NCI-H2227 (cell line): Measurements from ENCODE around the gene SLC5A11.

Experiments
- DNase-seq: peaks from one replicate; lab custom pipeline; 2025; ENCODE audit not compliant: unreplicated experiment; lab: John Stamatoyannopoulos, UW

Gene SLC5A11

DNA sequence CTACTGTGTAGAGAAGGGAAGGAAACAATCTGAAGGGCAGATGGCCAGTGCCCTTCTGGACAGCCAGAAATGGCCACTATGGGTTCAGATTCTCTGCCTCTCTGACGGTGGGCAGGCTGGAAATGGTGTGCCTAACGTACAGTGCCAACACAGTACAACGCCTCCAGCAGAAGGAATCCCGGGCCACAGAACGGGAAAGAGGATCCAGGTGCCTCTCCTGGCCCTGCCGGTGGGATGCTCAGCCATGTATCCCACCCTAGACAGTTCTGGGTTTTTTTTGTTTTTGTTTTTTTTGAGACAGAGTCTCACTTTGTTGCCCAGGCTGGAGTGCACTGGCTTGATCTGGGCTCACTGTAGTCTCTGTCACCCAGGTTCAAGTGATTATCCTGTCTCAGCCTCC lies 71.5 kb downstream of the SLC5A11 start:
- no peak for DNase-seq

DNA sequence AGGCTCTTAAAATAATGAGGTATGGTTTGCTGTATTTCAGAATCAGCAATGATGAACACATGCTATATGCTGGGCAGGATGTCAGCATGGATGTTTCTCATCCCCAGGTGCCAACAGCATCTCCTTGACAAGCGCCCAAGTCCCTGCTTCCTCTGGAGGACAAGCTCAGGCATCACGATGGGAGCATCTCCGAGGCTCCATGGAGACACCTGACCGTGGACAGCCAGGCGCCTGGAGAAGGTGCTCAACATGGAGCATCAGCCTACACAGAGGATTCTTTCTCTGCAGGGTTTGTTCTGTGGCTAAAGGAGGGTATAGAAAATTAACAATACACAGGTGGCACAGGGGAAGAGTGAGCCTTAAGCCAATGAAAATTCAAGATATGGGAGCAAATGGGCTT lies 72.1 kb downstream of the SLC5A11 start:
- DNase-seq: no peak

DNA sequence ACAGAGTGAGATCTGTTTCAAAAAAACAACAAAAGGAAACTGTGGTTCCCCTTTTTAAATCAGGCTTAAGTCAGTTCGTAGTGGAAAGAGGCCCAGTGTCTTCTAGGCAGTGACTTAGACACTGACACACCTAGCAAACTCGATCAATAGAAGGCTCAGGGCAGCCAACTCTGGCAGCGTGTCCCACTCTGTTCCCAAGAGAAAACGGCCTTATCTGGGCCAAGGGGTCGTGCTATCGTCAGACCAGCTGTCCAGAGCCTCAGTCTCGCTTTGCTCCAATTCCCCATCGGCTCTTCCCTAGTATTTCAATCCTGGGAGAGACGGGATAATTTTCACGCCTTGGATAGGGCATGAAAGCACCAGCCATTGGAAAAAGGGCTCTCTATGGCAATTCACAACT lies 72.9 kb downstream of the SLC5A11 start:
- DNase-seq: no peak

DNA sequence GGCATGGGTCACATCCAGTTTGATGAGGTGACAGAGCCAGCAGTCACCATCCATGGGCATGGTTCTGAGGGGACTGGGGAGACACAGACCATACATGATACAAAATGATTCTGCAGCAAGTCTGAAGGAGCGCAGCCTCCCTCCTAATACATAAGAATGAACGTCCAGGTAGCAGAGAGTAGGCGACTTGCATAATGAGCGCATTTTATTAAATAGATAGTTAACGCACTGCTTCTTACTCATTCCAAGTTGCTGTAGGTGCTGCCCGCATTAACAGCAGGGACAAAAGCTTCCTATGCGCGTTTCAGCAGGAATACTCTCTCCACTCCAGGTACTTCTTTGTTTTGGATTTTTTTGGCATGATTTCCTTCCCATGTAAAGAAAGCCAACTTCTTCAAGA lies 73.8 kb downstream of the SLC5A11 start:
- no peak for DNase-seq

DNA sequence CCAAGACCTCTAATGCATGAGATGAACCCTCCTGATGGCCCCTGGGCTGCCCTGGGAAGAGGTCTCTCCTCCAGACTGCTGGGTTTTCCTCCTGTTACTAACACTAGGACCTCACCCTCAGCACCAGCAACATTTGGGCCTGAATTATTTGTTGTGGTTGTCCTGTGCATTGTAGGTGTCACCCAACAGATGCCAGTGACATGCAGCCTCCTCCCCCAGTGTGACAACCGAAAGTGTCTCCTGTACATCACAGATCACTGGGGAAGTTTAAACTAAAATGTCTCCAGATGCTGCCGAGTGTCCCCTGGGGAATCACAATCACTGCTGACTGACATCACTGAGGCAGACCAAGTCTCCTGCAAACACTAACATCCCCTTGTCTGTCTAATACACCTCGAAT lies 74.8 kb downstream of the SLC5A11 start:
- DNase-seq: no peak

DNA sequence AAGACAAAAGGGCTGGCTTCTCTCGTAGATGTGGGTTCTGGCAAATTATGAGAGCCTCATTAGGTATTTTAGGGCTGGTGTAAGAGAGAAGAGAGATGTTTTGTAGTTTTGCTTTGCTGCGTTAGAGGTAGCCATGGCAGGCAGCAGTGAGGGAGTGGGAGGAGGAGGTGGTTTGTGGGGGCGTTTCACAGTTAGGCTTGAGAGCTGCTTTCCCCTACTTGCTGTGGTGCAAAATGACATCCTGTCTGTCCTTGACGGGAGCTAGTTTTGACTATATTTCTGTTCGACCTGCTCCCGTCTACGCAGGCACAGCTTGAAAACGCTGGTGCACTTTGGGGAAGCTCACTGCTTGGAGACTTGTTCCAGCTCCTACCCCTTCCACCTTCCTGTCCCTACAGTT lies 75.5 kb downstream of the SLC5A11 start:
- no peak for DNase-seq

DNA sequence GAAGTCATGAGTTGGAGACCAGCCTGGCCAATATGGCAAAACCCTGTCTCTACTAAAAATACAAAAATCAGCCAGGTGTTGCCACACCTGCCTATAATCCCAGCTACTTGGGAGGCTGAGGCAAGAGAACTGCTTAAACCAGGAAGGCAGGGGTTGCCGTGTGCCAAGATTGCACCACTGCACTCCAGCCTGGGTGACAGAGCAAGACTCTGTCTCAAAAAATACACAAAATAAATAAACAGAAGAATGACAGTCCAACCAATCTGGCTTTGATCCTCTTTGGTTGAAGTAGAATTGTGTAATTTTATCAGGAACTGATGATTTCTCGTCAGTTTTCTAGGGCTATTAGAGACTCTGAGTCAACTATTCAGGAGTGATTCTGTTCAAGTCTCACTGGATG lies 79.4 kb downstream of the SLC5A11 start:
- no peak for DNase-seq

DNA sequence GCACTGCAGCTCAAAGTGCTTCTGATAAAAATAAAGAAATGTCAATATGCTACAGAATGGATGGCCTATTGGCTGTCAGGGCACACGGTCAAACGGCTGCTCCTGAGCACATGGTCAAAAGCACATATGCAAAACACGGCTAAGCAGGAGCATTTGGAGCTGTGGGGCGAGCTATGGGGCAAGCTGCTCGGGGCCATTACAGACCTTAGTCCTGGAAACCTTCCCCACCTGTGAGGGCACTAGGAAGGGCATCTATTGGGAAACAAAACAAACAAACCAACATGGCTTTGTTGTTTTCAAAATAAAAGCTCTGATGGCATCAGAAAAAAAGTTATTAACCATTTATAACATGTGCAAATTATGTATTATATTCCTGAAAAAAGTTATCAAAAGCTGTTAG lies 83.6 kb downstream of the SLC5A11 start:
- no peak for DNase-seq

DNA sequence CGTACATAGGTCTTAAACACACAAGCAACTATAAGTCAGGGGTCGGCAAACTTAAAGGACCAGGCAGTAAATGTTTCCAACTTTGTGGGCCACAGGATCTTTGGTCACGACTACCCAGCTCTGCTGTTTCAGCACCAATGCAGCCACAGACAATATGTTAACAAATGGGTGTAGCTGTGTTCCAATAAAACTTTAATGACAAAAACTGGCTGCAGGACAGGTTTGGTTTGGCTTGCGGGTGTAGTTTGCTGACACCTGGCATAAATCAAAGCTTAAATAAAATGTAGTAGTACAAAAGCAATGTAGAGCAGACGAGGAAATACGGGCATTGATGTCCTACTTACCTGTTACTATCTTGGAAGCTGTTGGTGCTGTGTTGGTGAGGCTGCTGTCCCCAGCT lies 84.7 kb downstream of the SLC5A11 start:
- no peak for DNase-seq

DNA sequence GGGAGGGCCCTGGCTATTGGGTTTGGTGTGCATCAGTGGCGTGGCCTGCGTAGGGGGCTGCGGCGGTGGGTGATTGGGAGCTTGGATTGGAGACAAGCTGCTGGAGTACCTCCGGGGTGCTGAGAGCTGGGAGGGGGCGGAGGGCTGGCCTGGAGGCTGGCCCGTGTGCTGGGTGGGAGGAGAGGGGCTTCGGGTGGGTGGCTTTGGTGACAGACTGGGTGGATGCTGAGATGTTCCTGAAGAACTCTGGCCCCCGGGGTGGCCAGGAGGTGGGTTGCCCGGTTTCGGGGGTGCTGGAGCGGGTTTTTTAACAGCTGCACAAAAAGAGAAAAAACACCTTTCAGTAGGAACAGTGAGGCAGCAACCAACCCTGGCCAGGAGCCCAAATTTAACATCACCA lies 85.3 kb downstream of the SLC5A11 start:
- no peak for DNase-seq

DNA sequence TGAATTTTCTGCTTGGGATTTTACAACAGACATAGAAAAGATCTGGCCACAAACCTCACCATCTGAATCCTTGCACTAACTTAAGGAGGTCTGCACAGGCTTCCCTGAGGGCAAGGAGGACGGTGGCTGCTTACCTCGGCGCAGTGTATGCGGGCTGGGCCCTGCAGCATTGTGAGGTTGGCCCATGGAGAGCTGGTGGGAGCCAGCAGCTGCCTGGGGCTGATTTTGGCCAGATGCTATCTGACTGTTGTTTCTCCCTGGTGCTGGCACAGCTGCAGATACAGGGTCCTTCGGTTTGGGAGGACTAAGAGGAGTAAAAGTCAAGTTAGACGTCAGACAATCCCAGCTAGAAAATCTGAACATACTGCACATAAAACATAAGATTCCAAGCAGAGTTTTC lies 89.6 kb downstream of the SLC5A11 start:
- DNase-seq: no peak

DNA sequence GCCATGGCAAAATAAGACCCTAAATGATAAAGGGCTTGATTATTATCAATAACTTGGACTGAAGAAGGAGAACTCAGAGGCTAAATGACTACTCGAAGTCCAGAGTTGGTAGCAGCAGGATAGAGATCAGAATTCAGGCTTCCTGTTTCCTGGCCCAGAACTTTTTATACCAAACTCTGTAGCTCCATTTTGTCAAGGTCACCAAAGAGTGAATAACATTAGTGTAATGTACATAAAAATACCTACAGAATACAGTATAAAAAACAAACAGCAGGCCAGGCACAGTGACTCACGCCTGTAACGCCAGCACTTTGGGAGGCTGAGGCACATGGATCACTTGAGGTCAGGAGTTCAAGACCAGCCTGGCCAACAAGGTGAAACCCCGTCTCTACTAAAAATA lies 90.4 kb downstream of the SLC5A11 start:
- DNase-seq: no peak

DNA sequence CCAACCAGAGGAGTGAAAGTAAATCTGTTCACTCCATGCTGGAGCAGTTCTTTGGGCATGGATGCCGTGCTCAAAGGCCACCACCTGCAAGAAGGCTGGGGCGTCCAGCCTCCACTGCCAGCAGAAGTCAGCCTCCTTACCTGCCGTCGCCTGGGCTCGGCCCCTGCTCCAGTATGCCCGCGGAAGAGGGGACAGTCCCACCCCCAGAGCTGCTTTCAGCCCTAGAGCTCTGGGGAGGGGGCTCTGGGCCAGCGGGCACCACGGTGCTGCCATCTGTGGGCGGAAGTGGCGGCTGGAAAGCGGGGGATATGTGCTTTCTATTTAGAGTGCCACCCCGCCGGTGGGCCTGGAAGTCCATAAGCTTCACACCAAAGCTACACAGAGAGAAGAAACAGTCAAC lies 93.5 kb downstream of the SLC5A11 start:
- DNase-seq: no peak

DNA sequence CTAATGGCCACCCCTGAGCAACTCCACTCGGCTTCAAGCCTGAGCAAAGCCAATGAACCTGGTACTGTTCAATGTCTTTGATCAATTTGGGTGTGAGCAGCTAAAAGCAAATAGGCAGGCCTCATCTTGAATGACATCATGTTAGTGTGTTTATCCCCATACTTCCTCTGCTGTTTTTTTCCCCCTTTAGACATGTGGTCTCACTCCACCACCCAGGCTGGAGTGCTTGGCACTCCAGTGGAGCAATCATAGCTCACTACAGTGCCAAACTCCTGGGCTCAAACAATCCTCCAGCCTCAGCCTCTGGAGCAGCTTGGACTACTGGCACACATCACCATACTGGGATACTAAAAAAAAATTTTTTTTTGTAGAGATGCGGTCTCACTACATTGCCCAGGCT lies 94.0 kb downstream of the SLC5A11 start:
- DNase-seq: no peak

DNA sequence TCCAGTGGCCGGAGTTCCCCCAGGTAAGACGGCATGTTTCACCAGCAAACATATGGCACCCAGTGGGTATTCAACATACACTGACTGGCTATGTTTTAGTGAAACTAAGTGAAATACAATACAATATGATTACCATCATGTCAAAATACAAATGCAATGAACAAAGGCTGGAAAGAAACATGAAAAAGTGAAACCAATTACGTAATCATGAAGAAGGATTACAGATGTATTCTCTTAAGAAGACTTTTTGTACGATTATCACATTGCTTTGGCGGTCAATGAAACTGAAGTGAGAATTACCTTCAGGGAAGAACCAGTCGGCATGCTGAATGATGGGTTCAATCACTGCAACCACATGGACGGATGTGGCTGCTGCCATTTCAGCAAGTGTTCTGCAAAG lies 97.7 kb downstream of the SLC5A11 start:
- DNase-seq: no peak

DNA sequence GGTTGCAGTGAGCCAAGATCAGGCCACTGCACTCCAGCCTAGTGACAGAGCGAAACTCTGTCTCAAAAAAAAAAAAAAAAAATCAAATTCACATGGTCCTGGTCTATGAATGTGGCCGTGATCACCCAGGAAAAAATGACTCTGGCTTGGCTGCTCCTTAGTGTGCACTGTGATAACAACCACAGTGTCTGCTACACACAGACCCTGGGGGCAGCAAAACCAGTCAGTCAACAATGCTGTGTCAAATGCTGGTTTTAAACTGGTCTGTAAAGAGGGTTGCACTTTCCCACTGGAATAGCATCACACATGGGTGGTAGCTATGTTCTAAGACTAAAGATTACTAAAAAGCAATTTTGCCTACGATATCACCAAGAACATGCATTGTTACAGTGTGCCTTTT lies 98.4 kb downstream of the SLC5A11 start:
- DNase-seq: no peak

DNA sequence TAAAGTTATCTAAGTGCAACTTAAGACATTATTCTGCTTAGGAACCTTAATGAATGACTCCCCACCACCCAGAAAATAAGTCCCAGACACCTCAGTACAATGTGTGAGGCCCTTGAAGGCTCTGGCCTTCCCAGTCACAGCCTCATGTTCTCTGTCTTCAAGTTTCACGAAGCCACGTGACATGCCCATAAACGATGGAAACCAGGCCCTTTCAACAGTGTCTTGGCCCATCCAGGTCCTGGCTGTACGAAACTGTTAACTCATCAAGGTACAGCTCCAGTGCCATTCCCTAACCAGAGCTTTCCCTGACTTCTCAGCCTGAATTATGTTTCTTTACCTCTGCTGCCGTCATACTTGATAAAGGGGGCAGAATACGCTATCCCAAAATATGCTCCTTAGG lies 100.4 kb downstream of the SLC5A11 start:
- no peak for DNase-seq

DNA sequence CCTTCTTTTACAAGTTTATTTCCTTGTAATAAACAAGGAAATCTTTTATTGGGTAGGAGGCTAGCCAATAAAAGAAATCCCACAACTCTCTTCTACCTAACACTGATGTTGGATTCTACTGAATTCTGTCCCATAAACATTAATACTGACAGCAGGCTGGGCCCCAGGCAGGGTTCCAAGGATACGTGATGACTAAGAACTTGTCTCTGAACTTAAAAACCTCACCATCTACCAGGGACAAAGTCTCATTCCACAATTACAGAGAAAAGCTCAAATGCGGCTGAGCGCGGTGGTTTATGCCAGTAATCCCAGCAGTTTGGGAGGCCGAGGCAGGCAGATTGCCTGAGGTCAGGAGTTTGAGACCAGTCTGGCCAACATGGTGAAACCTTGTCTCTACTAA lies 104.5 kb downstream of the SLC5A11 start:
- no peak for DNase-seq

DNA sequence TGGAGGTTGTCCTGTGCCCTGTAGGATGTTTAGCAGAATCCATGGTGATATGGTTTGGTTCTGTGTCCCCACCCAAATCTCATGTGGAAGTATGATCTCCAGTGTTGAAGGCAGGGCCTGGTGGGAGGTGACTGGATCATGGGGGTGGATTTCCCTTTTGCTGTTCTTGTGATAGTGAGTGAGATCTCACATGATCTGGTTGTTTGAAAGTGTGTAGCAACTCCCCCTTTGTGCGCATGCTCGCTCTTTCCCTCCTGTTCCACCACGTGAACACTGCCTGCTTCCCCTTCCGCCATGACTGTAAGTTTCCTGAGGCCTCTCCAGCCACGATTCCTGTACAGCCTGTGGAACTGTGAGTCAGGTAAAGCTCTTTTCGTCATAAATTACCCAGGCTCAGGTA lies 107.5 kb downstream of the SLC5A11 start:
- no peak for DNase-seq

DNA sequence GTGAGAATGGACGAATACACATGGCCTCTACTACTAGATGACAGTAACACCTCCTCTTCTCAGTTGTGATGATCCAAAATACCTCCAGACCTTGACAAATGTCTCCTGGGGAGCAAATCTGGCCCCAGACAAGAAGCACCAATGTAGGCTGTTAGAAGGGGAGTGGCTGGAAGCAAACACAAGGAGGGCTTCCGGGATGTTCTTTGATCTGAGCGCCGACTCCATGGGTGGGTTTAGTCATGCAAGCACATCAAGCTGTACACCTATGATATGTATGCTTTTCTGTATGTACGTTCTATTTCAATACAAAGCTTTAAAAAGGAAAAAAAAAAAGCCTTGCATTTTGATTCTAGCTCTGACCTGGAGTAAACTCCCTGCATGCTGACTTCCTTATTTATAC lies 108.0 kb downstream of the SLC5A11 start:
- DNase-seq: no peak

DNA sequence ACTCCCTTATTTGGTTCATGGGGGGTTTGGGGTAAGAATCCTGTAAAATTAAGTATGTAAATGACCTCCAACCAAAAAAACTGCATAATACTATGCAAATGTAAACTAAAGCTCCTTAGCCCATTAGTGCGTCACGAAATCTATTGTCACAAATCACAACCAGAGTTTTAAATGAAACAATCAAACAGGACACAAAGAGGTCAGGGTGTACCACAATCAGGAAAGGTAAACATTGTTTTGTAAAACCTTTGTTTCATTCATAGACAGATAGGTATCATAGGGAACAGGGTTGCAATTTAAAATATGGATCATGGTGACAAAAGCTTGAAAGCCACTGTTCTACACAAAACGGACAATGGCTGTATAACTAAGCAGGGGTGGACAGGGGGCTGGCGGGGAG lies 108.4 kb downstream of the SLC5A11 start:
- no peak for DNase-seq

DNA sequence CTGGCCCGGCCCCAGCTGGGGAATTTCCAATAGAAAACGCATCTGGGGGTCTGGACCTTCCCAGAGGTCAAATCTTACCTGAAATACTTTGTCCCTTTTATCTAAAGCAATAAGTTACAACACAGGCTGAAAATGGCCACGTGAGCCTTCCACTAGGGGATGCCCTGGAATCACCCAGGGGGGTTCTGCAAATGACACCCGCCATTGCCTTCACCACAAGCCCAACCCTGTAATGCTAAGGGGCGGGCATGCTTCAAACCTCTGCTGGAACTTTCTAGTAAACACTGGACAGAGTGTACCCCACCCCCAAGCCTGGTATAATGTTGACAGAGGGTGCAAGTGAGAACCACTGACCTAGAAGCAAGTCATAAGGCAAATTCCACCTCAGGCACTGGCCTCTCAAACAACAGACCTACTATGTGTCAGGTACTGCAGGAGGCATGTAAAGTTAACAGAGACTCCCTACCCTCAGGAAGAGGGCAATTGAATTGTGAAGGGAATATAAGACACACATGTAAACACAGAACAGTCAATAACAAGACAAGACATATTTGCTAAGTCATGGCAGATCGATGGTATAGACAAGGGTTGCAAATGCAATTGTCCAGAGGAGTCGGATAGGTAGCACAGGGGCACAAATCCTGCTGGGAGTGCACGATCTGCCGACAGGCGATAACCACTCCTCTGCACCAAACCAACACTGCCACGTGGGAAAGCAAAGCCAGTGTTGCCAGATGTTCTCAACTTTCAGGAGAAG lies 110.4 kb downstream of the SLC5A11 start:
- no peak for DNase-seq

DNA sequence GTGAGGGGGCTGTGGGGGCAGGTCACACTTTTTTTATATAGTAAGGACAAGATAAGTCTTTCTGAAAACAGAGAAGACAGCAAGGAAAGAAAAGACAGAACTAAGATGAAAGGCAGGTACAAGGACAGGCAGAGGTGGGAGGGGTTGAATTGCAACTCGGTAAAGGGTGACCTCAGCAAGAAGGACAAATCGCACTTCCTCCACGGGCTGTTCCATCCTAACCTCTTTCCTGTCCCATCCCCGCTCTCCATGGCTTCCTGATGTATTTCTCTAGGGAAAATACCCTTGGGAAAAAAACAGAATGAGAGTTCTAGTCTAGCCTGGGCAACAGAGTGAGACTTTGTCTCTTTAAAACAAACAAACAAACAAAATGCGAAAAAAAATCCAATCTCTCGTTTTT lies 112.1 kb downstream of the SLC5A11 start:
- DNase-seq: no peak
